Thyroid gland (tissue), 4 donors: ENCODE measurements around the gene AKAP12. TPM values are rescaled to one million over a fixed set of nuclear protein-coding genes. Genes with fewer than 3 reads are reported as not detected.
A peak's percentile ranks its signal among the peaks of the same experiment; 100 is the strongest.

ENCODE experiments used
- DNase-seq, 2 donors: peaks; one replicate each; pipeline ENCODE4 v3.0.0-alpha.2; 2019
- H3K27ac ChIP-seq, 3 donors: fragments of 200-600 bp; sonication (generic); 1 replicate in 2 of 3; 2 replicates in 1 of 3; pipeline ENCODE4 v1.5.1; 2016 to 2019; ENCODE audit warnings: mild to moderate bottlenecking in 1 of 3, moderate library complexity in 1 of 3
- H3K27me3 ChIP-seq: fragments of 200-600 bp; sonication (generic); one replicate; pipeline ENCODE4 v1.5.1; 2019
- H3K36me3 ChIP-seq, 2 donors: fragments of 200-600 bp; sonication (generic); one replicate each; pipeline ENCODE4 v1.5.1; 2016 to 2019
- H3K4me1 ChIP-seq, 2 donors: fragments of 200-600 bp; sonication (generic); one replicate each; pipeline ENCODE4 v1.5.1; 2017 to 2019
- H3K4me3 ChIP-seq, 3 donors: fragments of 200-600 bp; sonication (generic); replicated peaks in 1 of 3; 1 replicate in 2 of 3; 2 replicates in 1 of 3; pipeline ENCODE4 v1.5.1; 2016; ENCODE audit warnings: mild to moderate bottlenecking in 1 of 3
- H3K9me3 ChIP-seq: fragments of 200-600 bp; sonication (generic); one replicate; pipeline ENCODE4 v1.5.1; 2017
- CTCF ChIP-seq, 6 experiments: fragments of 200-600 bp in 3 of 6; fragments of 450-650 bp in 3 of 6; sonication (generic) in 3 of 6; IDR thresholded peaks; one replicate each; pipeline ENCODE4 v1.5.1; 2016 to 2019; ENCODE audit warnings: antibody characterized with exemption in 6 of 6, mild to moderate bottlenecking in 2 of 6, inconsistent platforms in 1 of 6, moderate library complexity in 1 of 6
- POLR2A ChIP-seq, 2 donors: fragments of 450-650 bp; IDR thresholded peaks; one replicate each; pipeline ENCODE4 v1.6.1; 2017; ENCODE audit warnings: antibody characterized with exemption in 2 of 2, mild to moderate bottlenecking in 2 of 2, moderate library complexity in 1 of 2
- WGBS, 2 donors: methylation state at CpG; one replicate each; pipeline ENCODE4 v1.1.5; 2017; 5-methylcytosine and 5-hydroxymethylcytosine counted together
- intact Hi-C: fragments of 100-400 bp; cut with DNase I; formaldehyde crosslinking; loops from one replicate; pipeline ENCODE4 v1.15.1; 2023
- total RNA-seq, 4 donors: library from RNA; depleted of rRNA; stranded (reverse); fragments of >200 nt; gene quantifications; one replicate each; pipeline ENCODE4 v1.2.3, GENCODE V29; 2016

Gene AKAP12
- total RNA-seq, 4 donors from 2014 or later = 50.7 to 108 (median 79.4) TPM

GRCh38 chr6:151263035-151263434 is 23.3 kb downstream of the AKAP12 start:
- Histone ChIP-seq H3K36me3 (no peaks in the 10 kb centered on the region), H3K27me3 (no peaks in the 10 kb centered on the region), H3K4me1 (peaks cover 24 to 29% of the 10 kb centered on the region in 2 donors), H3K27ac (peak overlapping the region; percentile 26 to 73 (median 68)), H3K9me3 (no peaks in the 10 kb centered on the region), H3K4me3 (no peak overlapping the region)
- 87 to 89% methylated on average over 1 of the region's 1 CpG for WGBS, 2 donors
- no peak for DNase-seq
- intact Hi-C loops = no loop called here
- TF ChIP-seq CTCF (IDR thresholded peaks at IDR 0.05) (no peak), POLR2A (IDR thresholded peaks at IDR 0.05) (no peak)

- intact Hi-C loops = no loop called here
- Histone ChIP-seq H3K4me3 (no peak overlapping the region), H3K27ac (peak overlapping the region; percentile 52 to 73 (median 68)), H3K36me3 (no peaks in the 10 kb centered on the region), H3K27me3 (no peaks in the 10 kb centered on the region), H3K4me1 (peaks cover 24 to 26% of the 10 kb centered on the region in 2 donors), H3K9me3 (no peaks in the 10 kb centered on the region)
- WGBS, 2 donors = 50% methylated on average over 3 of the region's 3 CpGs
- no peak for TF ChIP-seq POLR2A (IDR thresholded peaks at IDR 0.05)
- TF ChIP-seq CTCF (IDR thresholded peaks at IDR 0.05) = no peak
- DNase-seq = peak; percentile 70 to 82
These were observed 24.2 kb downstream of the AKAP12 start for GRCh38 chr6:151263967-151264366.

- intact Hi-C loops = no loop called here
- Histone ChIP-seq H3K4me1 (peaks cover 24 to 26% of the 10 kb centered on the region in 2 donors), H3K27me3 (no peaks in the 10 kb centered on the region), H3K9me3 (no peaks in the 10 kb centered on the region), H3K27ac (no peak overlapping the region), H3K4me3 (no peak overlapping the region), H3K36me3 (no peaks in the 10 kb centered on the region)
- DNase-seq = no peak
- no peak for TF ChIP-seq CTCF (IDR thresholded peaks at IDR 0.05)
These were observed 25.5 kb downstream of the AKAP12 start for GRCh38 chr6:151265282-151265681.

GRCh38 chr6:151269321-151269995 is 29.7 kb downstream of the AKAP12 start:
- Histone ChIP-seq H3K36me3 (no peaks in the 10 kb centered on the region), H3K4me3 (no peak overlapping the region), H3K27me3 (no peaks in the 10 kb centered on the region), H3K4me1 (peaks cover 0 to under 1% of the 10 kb centered on the region in 2 donors), H3K27ac (no peak overlapping the region), H3K9me3 (no peaks in the 10 kb centered on the region)
- WGBS, 2 donors = 75 to 84% methylated on average over 4 of the region's 4 CpGs
- TF ChIP-seq POLR2A (IDR thresholded peaks at IDR 0.05) = no peak
- TF ChIP-seq CTCF (IDR thresholded peaks at IDR 0.05) = no peak
- intact Hi-C loops = no loop called here
- no peak for DNase-seq

- 92 to 93% methylated on average over 6 of the region's 6 CpGs for WGBS, 2 donors
These were observed 35.4 kb downstream of the AKAP12 start for GRCh38 chr6:151275121-151275520.

More at GRCh38 chr6:151275121-151275520, 35.4 kb downstream of the AKAP12 start:
- no peaks in the 10 kb centered on the region for H3K36me3 ChIP-seq
- no peaks in the 10 kb centered on the region for H3K27me3 ChIP-seq
- H3K9me3 ChIP-seq = no peaks in the 10 kb centered on the region
- no peak for DNase-seq
- peaks cover 0 to 6% of the 10 kb centered on the region in 2 donors for H3K4me1 ChIP-seq
- H3K4me3 ChIP-seq = no peak overlapping the region
- no peak for TF ChIP-seq POLR2A (IDR thresholded peaks at IDR 0.05)
- no peak for TF ChIP-seq CTCF (IDR thresholded peaks at IDR 0.05)
- H3K27ac ChIP-seq = no peak overlapping the region
- intact Hi-C loops = no loop called here
